ENCODE results near the gene RPL35.
A peak's percentile ranks its signal among the peaks of the same experiment; 100 is the strongest.

The RPL35 gene

GRCh38 chr9:124861342-124862229 is at the start of gene RPL35, which contains the start of gene ARPC5L:
Gene RPL35, minus strand, starts transcription at chr9:124861957. Its CDS starts 45 bp downstream, at chr9:124861912.
Gene ARPC5L, plus strand, starts transcription at chr9:124862130. Its CDS starts 7,161 bp downstream, at chr9:124869291.
- peak; percentile 68 for DNase-seq

- no peak for DNase-seq
Measured at GRCh38 chr9:124908098-124908497, 46.3 kb upstream of the RPL35 start.

- DNase-seq: no peak
Measured at GRCh38 chr9:124906966-124907365, 45.2 kb upstream of the RPL35 start.

GRCh38 chr9:124899845-124900244 is 38.1 kb upstream of the RPL35 start:
- DNase-seq: no peak

GRCh38 chr9:124897570-124898460 is 36.1 kb upstream of the RPL35 start:
- no peak for DNase-seq

- DNase-seq: no peak
Measured at GRCh38 chr9:124894741-124895170, 33.0 kb upstream of the RPL35 start.

GRCh38 chr9:124894035-124894740 is 32.4 kb upstream of the RPL35 start:
- DNase-seq: no peak

- no peak for DNase-seq
Measured at GRCh38 chr9:124890179-124890578, 28.4 kb upstream of the RPL35 start.

GRCh38 chr9:124889006-124889405 is 27.2 kb upstream of the RPL35 start:
- DNase-seq: no peak

- DNase-seq: no peak
Measured at GRCh38 chr9:124887832-124888231, 26.1 kb upstream of the RPL35 start.

GRCh38 chr9:124886866-124887492 is 25.2 kb upstream of the RPL35 start:
- DNase-seq: no peak

GRCh38 chr9:124886461-124886860 is 24.7 kb upstream of the RPL35 start:
- DNase-seq: no peak

GRCh38 chr9:124885551-124885950 is 23.8 kb upstream of the RPL35 start:
- no peak for DNase-seq

GRCh38 chr9:124884376-124884775 is 22.6 kb upstream of the RPL35 start:
- DNase-seq: no peak

- no peak for DNase-seq
Measured at GRCh38 chr9:124882231-124882630, 20.5 kb upstream of the RPL35 start.

- DNase-seq: no peak
Measured at GRCh38 chr9:124881138-124881743, 19.5 kb upstream of the RPL35 start.

GRCh38 chr9:124880501-124880900 is 18.7 kb upstream of the RPL35 start:
- no peak for DNase-seq

- no peak for DNase-seq
Measured at GRCh38 chr9:124879226-124879625, 17.5 kb upstream of the RPL35 start.

GRCh38 chr9:124878518-124878917 is 16.8 kb upstream of the RPL35 start:
- DNase-seq: no peak

- DNase-seq: no peak
Measured at GRCh38 chr9:124878021-124878420, 16.3 kb upstream of the RPL35 start.

GRCh38 chr9:124877021-124877782 is 15.4 kb upstream of the RPL35 start:
- no peak for DNase-seq
